GM12878 (cell line): ENCODE measurements around the gene CSH1. TPM values are rescaled to one million over a fixed set of nuclear protein-coding genes. Genes with fewer than 3 reads are reported as not detected.
A peak's percentile ranks its signal among the peaks of the same experiment; 100 is the strongest.
"Not testable (repeated sequence)": the region's sequence is repeated elsewhere in the genome, so short reads cannot be mapped to it uniquely, and the experiment has no call there.

Experiments
- ATAC-seq: fragments of 200-7000 bp; cut with Tn5 transposase; 3 replicates; pipeline ENCODE4 v1.9.1; 2020; ENCODE audit warnings: mild to moderate bottlenecking, moderate library complexity
- BruUV-seq: library from RNA; stranded (reverse); fragments of 400-500 nt; replicated peaks from 2 replicates; lab custom pipeline; 2021; lab: Mats Ljungman, UMichigan
- CTCF ChIA-PET: fragments of 300-600 bp; sonication (Branson Sonifier 250); formaldehyde crosslinking; extraction: SDS; loops from one replicate; lab custom pipeline; 2021; ENCODE audit warnings: inconsistent platforms; lab: Yijun Ruan, JAX
- POLR2A ChIA-PET: fragments of 350-600 bp; formaldehyde crosslinking; extraction: SDS; loops from one replicate; lab custom pipeline; 2021; ENCODE audit warnings: inconsistent platforms; lab: Charles Lee
- RAD21 ChIA-PET: fragments of 300-600 bp; sonication (Branson Sonifier 250); formaldehyde crosslinking; loops from one replicate; lab custom pipeline; 2023; ENCODE audit warnings: antibody characterized with exemption; ENCODE audit not compliant: unreplicated experiment; lab: Charles Lee
- SMC1A ChIA-PET: fragments of 300-600 bp; sonication (Branson Sonifier 250); formaldehyde crosslinking; loops from one replicate; lab custom pipeline; 2023; ENCODE audit not compliant: unreplicated experiment, uncharacterized antibody; lab: Charles Lee
- DNase-seq: peaks from one replicate; pipeline ENCODE4 v3.0.0-alpha.2; 2011; ENCODE audit warnings: low read depth, low spot score
- FAIRE-seq: peaks from 3 replicates; lab custom pipeline; 2011; peaks lifted over from hg19 to GRCh38; lab: Jason Lieb, UNC
- H2AFZ ChIP-seq: 2 replicates; pipeline ENCODE4 v1.6.0; 2011; ENCODE audit warnings: low read depth, low read length, control low read depth; ENCODE audit not compliant: control insufficient read depth
- H3K27ac ChIP-seq: 2 replicates; pipeline ENCODE4 v1.5.1; 2011; ENCODE audit warnings: control low read depth; ENCODE audit not compliant: control insufficient read depth, insufficient read depth
- H3K27me3 ChIP-seq, 2 experiments: replicated peaks in 1 of 2; 2 replicates each; pipeline versions ENCODE4 v1.6.0 to v1.6.1; 2011; ENCODE audit warnings: low read length in 1 of 2; ENCODE audit not compliant: control insufficient read depth in 2 of 2, insufficient read depth in 2 of 2
- H3K36me3 ChIP-seq, 2 experiments: 2 replicates each; pipeline ENCODE4 v1.5.1; 2011; ENCODE audit warnings: low read length in 1 of 2; ENCODE audit not compliant: control insufficient read depth in 2 of 2, insufficient read depth in 2 of 2
- H3K4me1 ChIP-seq: 2 replicates; pipeline ENCODE4 v1.6.1; 2011; ENCODE audit warnings: mild to moderate bottlenecking, low read length, moderate library complexity, mixed read lengths; ENCODE audit not compliant: control insufficient read depth, insufficient read depth
- H3K4me2 ChIP-seq: 2 replicates; pipeline ENCODE4 v1.6.0; 2011; ENCODE audit warnings: control low read depth; ENCODE audit not compliant: control insufficient read depth, insufficient read depth
- H3K4me3 ChIP-seq: fragments of 200-600 bp; sonication (generic); 2 replicates; pipeline ENCODE4 v1.5.1; 2016
- H3K79me2 ChIP-seq: 2 replicates; pipeline ENCODE4 v1.6.0; 2011; ENCODE audit warnings: low read length; ENCODE audit not compliant: control insufficient read depth, insufficient read depth
- H3K9ac ChIP-seq: 2 replicates; pipeline ENCODE4 v1.8.0; 2011; ENCODE audit warnings: low read length, control low read depth, mixed read lengths; ENCODE audit not compliant: control insufficient read depth, insufficient read depth
- H3K9me3 ChIP-seq: replicated peaks from 3 replicates; pipeline ENCODE4 v1.5.1; 2011; ENCODE audit warnings: mild to moderate bottlenecking, low read length; ENCODE audit not compliant: control insufficient read depth, insufficient read depth
- H4K20me1 ChIP-seq: 2 replicates; pipeline ENCODE4 v1.6.0; 2011; ENCODE audit not compliant: control insufficient read depth, insufficient read depth
- CTCF ChIP-seq, 3 experiments: IDR thresholded peaks in 2 of 3; conservative IDR thresholded peaks in 1 of 3; 2 replicates each; pipeline ENCODE4 v1.5.1; 2011; ENCODE audit warnings: low read depth in 3 of 3, low read length in 3 of 3, mild to moderate bottlenecking in 3 of 3, control low read depth in 2 of 3, moderate library complexity in 2 of 3, inconsistent platforms in 1 of 3, mixed read lengths in 1 of 3; ENCODE audit not compliant: control insufficient read depth in 2 of 3, insufficient read depth in 1 of 3; ENCODE audit errors: extremely low read depth in 1 of 3
- WGBS: methylation state at CpG from one replicate; pipeline ENCODE4 v1.1.6; 2016; ENCODE audit warnings: low lambda C conversion rate; ENCODE audit not compliant: insufficient replicate concordance, insufficient coverage; ENCODE audit errors: missing lambda C conversion rate; 5-methylcytosine and 5-hydroxymethylcytosine counted together
- in situ Hi-C: fragments of 300-500 bp; cut with MboI; formaldehyde crosslinking; loops from 9 replicates; pipeline ENCODE4 v1.14.3; 2018; ENCODE audit warnings: mixed read lengths
- intact Hi-C: fragments of 100-400 bp; cut with micrococcal nuclease; formaldehyde crosslinking; loops from one replicate; pipeline ENCODE4 v1.14.2; 2022; ENCODE audit not compliant: unreplicated experiment
- polyA plus RNA-seq, 11 experiments: library from polyadenylated mRNA; depleted of rRNA in 4 of 11; unstranded in 6 of 11; stranded (reverse) in 5 of 11; fragments of >200 nt; fragmentation: Nextera tagmentation in 4 of 11; fragmentation: Illumina TruSeq in 1 of 11; extraction: Ambion mirVana in 4 of 11; extraction: Trizol in 1 of 11; gene quantifications; 1 replicate in 1 of 11; 2 replicates in 10 of 11; pipeline versions ENCODE4 v1.2.1 to v1.2.3, GENCODE V29; 2011 to 2016; ENCODE audit warnings: inconsistent platforms in 2 of 11, missing spikeins in 2 of 11, low read depth in 1 of 11
- total RNA-seq, 4 experiments: library from RNA; depleted of rRNA in 3 of 4; stranded (reverse); fragments of >200 nt in 3 of 4; fragmentation: Illumina TruSeq in 1 of 4; extraction: Trizol in 1 of 4; gene quantifications; 2 replicates each; pipeline versions ENCODE4 v1.2.1 to v1.2.3, GENCODE V29; 2013 to 2021

CSH1 gene
- total and polyA plus RNA-seq, 10 of the 15 experiments (the other 5 are each of a cell fraction or from before 2014, with no cell fraction given): not detected

DNA sequence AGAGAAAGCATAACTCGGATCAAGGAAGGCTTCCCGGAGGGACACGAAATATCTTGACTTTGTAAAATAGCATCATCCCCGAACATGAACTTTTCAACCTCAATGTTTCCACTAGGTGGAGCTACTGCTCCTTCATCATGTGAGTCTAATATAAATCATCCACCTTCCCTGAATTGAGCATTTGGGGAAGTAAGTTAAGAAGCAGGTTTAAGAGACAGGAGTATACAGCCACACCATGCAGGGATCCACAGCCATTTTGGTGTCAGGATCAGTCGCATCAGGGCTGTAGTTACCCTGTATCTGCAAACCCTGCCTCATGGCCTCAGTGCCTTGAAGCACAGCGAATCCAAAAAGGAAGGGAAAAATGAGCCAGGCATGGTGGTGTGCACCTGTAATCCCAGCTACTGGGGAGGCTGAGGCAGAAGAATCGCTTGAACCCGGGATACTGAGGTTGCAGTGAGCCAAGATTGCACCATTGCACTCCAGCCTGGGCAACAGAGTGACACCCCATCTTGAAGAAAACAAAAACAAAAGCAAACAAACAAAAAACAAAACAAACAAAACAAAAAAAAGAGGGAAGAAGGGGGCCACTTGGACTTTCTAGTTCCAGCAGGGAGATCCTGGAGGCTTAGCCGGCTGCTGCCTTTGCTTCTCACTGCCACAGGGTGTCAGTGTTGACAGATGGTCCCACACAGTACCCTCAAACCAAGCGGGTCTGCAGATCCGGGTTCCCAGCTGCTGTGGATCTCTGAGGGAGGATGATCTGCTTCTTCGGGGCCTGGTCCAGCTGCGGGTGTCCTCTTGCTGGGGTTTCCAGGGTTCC is 7.1 kb downstream of the CSH1 start:
- peak; percentile 93 for ATAC-seq
- H3K9me3 ChIP-seq, H4K20me1 ChIP-seq, H3K9ac ChIP-seq, DNase-seq, H3K27ac ChIP-seq, BruUV-seq, FAIRE-seq, H3K4me2 ChIP-seq, in situ Hi-C loops, H3K4me3 ChIP-seq, H3K79me2 ChIP-seq, POLR2A ChIA-PET, H3K4me1 ChIP-seq, intact Hi-C loops, H2AFZ ChIP-seq, H3K36me3 ChIP-seq, H3K27me3 ChIP-seq: not testable (repeated sequence)
- RAD21 ChIA-PET: interaction anchor here (1.0 to 1.5 kb wide), 2 partner anchors 62 to 141 kb away, joined by 3 read pairs; no protein-coding TSS in a partner anchor
- SMC1A ChIA-PET: interaction anchor here (1.0 to 2.4 kb wide), 5 partner anchors 18 to 362 kb away, joined by 3 to 8 read pairs (median 4); no protein-coding TSS in a partner anchor
- CTCF ChIA-PET: interaction anchor here (0.6 to 5.1 kb wide), 20 partner anchors 9 to 654 kb away, joined by 3 to 49 read pairs (median 4); partner anchors contain the start of genes CSHL1 and GH2
- peak; percentile 28 to 41 (median 31); a peak in 3 of 6 replicates for TF ChIP-seq CTCF (IDR thresholded peaks at IDR 0.05 in 2 of 3, conservative IDR thresholded peaks at IDR 0.05 in 1 of 3; ENCODE audit: control insufficient read depth in 2 of 3, extremely low read depth in 1 of 3, insufficient read depth in 1 of 3, low read depth in 3 of 3, low read length in 3 of 3)
- WGBS: 6% methylated on average over 13 of the region's 13 CpGs

DNA sequence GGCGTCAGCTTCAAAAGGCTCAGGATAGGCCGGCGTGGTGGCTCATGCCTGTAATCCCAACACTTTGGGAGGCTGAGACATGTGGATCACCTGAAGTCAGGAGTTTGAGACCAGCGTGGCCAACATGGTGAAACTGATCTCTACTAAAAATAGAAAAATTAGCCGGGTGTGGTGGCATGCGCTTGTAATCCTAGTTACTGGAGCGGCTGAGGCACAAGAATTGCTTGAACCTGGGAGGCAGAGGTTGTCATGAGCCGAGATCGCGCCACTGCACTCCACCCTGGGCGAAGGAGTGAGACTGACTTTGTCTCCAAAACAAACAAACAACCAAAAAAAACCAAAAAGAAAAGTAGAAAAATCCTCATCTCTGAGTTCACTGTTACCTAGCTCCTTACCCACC is 11.3 kb downstream of the CSH1 start:
- POLR2A ChIA-PET, H4K20me1 ChIP-seq, RAD21 ChIA-PET, CTCF ChIA-PET, H3K4me2 ChIP-seq, H3K4me1 ChIP-seq, H3K9ac ChIP-seq, BruUV-seq, intact Hi-C loops, H2AFZ ChIP-seq, FAIRE-seq, SMC1A ChIA-PET, in situ Hi-C loops, H3K27me3 ChIP-seq, H3K9me3 ChIP-seq, H3K4me3 ChIP-seq, DNase-seq, H3K36me3 ChIP-seq, ATAC-seq, H3K27ac ChIP-seq, H3K79me2 ChIP-seq: not testable (repeated sequence)
- 62% methylated on average over 11 of the region's 11 CpGs for WGBS

GRCh38 chr17:63882626-63883126 is 13.7 kb downstream of the CSH1 start:
- H3K36me3 ChIP-seq, H3K27me3 ChIP-seq, ATAC-seq, POLR2A ChIA-PET, BruUV-seq, RAD21 ChIA-PET, DNase-seq, H3K9ac ChIP-seq, H3K4me3 ChIP-seq, H3K4me1 ChIP-seq, H3K27ac ChIP-seq, H2AFZ ChIP-seq, intact Hi-C loops, FAIRE-seq, H3K79me2 ChIP-seq, H4K20me1 ChIP-seq, H3K9me3 ChIP-seq, H3K4me2 ChIP-seq, in situ Hi-C loops: not testable (repeated sequence)
- ChIA-PET CTCF (interaction anchor here (0.7 to 2.3 kb wide), 6 partner anchors 13 to 147 kb away, joined by 3 to 11 read pairs (median 5); no protein-coding TSS in a partner anchor), SMC1A (interaction anchor here (1.4 kb wide), 1 partner anchor 251 kb away, joined by 3 read pairs; no protein-coding TSS in a partner anchor)
- WGBS: 50% methylated on average over 9 of the region's 9 CpGs
